Stimulated activated CD4-positive, alpha-beta T cell treated with anti-CD3 and anti-CD28 coated beads, TNF-alpha, amount 100 ng/mL, for 48 hours (primary cell): Measurements from ENCODE around the gene CCDC137.
A peak's percentile ranks its signal among the peaks of the same experiment; 100 is the strongest.

Source experiments
- DNase-seq, 3 donors: peaks; one replicate each; pipeline ENCODE4 v3.0.0-alpha.2; 2020; ENCODE audit warnings: low read depth in 3 of 3

Gene CCDC137

GRCh38 chr17:81701288-81702071, 34.9 kb downstream of the CCDC137 start:
- DNase-seq, result no peak

GRCh38 chr17:81702934-81703746, 36.6 kb downstream of the CCDC137 start, which contains the start of gene MRPL12:
Gene MRPL12 (plus strand): TSS chr17:81703367. CDS start chr17:81703502, 135 bp downstream.
- DNase-seq, result peak; percentile 80 to 87 (median 83)

GRCh38 chr17:81703747-81704654, 37.5 kb downstream of the CCDC137 start:
- no peak for DNase-seq

- no peak for DNase-seq
Observed at GRCh38 chr17:81705518-81706231, 39.1 kb downstream of the CCDC137 start.

GRCh38 chr17:81706232-81706611, 39.7 kb downstream of the CCDC137 start:
- DNase-seq, result no peak

- no peak for DNase-seq
Observed at GRCh38 chr17:81706757-81707624, 40.5 kb downstream of the CCDC137 start.

- no peak for DNase-seq
Observed at GRCh38 chr17:81707725-81708646, 41.4 kb downstream of the CCDC137 start.

GRCh38 chr17:81708739-81709185, 42.2 kb downstream of the CCDC137 start:
- no peak for DNase-seq

- DNase-seq, result no peak
Observed at GRCh38 chr17:81710514-81711308, 44.2 kb downstream of the CCDC137 start.

- peak; percentile 69 to 80 (median 77) for DNase-seq
Observed at GRCh38 chr17:81711814-81712467, 45.4 kb downstream of the CCDC137 start, which contains the start of gene SLC25A10. Gene SLC25A10 (plus strand): TSS chr17:81712284. CDS start chr17:81712427, 143 bp downstream.

- DNase-seq, result no peak
Observed at GRCh38 chr17:81712468-81713003, 46.0 kb downstream of the CCDC137 start.

GRCh38 chr17:81713004-81713555, 46.5 kb downstream of the CCDC137 start:
- no peak for DNase-seq

GRCh38 chr17:81713556-81714411, 47.2 kb downstream of the CCDC137 start:
- DNase-seq, result no peak

- DNase-seq, result no peak
Observed at GRCh38 chr17:81714412-81715106, 48.0 kb downstream of the CCDC137 start.
